ENCODE measurements around the gene TTC23.
"Not testable (repeated sequence)": the region's sequence is repeated elsewhere in the genome, so short reads cannot be mapped to it uniquely, and the experiment has no call there.

The TTC23 gene

GRCh38 chr15:99248000-99248715 lies 1.2 kb downstream of the TTC23 start:
- DNase-seq, result no peak

GRCh38 chr15:99247062-99247461 lies 2.3 kb downstream of the TTC23 start:
- DNase-seq, result no peak

- no peak for DNase-seq
Measured at GRCh38 chr15:99244306-99244705, 5.1 kb downstream of the TTC23 start.

- DNase-seq, result no peak
Measured at GRCh38 chr15:99241752-99242151, 7.6 kb downstream of the TTC23 start.

GRCh38 chr15:99239545-99240198 lies 9.7 kb downstream of the TTC23 start:
- no peak for DNase-seq

GRCh38 chr15:99238849-99239248 lies 10.5 kb downstream of the TTC23 start:
- no peak for DNase-seq

- not testable (repeated sequence) for DNase-seq
Measured at GRCh38 chr15:99234160-99234559, 15.2 kb downstream of the TTC23 start.

GRCh38 chr15:99232740-99233139 lies 16.6 kb downstream of the TTC23 start:
- no peak for DNase-seq

- no peak for DNase-seq
Measured at GRCh38 chr15:99230867-99231266, 18.5 kb downstream of the TTC23 start.

- no peak for DNase-seq
Measured at GRCh38 chr15:99228120-99228770, 21.1 kb downstream of the TTC23 start.

- DNase-seq, result no peak
Measured at GRCh38 chr15:99226802-99227201, 22.6 kb downstream of the TTC23 start.

- DNase-seq, result no peak
Measured at GRCh38 chr15:99224372-99225214, 24.8 kb downstream of the TTC23 start.

GRCh38 chr15:99213187-99213811 lies 36.1 kb downstream of the TTC23 start:
- peak; percentile 60 for DNase-seq

GRCh38 chr15:99212406-99212805 lies 37.0 kb downstream of the TTC23 start:
- no peak for DNase-seq

- no peak for DNase-seq
Measured at GRCh38 chr15:99211926-99212325, 37.5 kb downstream of the TTC23 start.

GRCh38 chr15:99210334-99210733 lies 39.0 kb downstream of the TTC23 start:
- DNase-seq, result no peak

GRCh38 chr15:99209326-99209725 lies 40.1 kb downstream of the TTC23 start:
- DNase-seq, result no peak

- DNase-seq, result no peak
Measured at GRCh38 chr15:99207672-99208071, 41.7 kb downstream of the TTC23 start.

GRCh38 chr15:99202176-99202552 lies 47.2 kb downstream of the TTC23 start:
- DNase-seq, result no peak

GRCh38 chr15:99201408-99202175 lies 47.8 kb downstream of the TTC23 start:
- no peak for DNase-seq

- DNase-seq, result no peak
Measured at GRCh38 chr15:99197856-99198255, 51.5 kb downstream of the TTC23 start.

- DNase-seq, result not testable (repeated sequence)
Measured at GRCh38 chr15:99192181-99192580, 57.2 kb downstream of the TTC23 start.
